HG02943 (cell line): ENCODE results near the gene RAD9A.

Source experiments
- ATAC-seq: cut with Tn5 transposase; IDR thresholded peaks from one replicate; pipeline ENCODE4 v1.9.1; 2021; ENCODE audit warnings: mild to moderate bottlenecking, low read depth, moderate library complexity; ENCODE audit not compliant: unreplicated experiment

Gene RAD9A

DNA sequence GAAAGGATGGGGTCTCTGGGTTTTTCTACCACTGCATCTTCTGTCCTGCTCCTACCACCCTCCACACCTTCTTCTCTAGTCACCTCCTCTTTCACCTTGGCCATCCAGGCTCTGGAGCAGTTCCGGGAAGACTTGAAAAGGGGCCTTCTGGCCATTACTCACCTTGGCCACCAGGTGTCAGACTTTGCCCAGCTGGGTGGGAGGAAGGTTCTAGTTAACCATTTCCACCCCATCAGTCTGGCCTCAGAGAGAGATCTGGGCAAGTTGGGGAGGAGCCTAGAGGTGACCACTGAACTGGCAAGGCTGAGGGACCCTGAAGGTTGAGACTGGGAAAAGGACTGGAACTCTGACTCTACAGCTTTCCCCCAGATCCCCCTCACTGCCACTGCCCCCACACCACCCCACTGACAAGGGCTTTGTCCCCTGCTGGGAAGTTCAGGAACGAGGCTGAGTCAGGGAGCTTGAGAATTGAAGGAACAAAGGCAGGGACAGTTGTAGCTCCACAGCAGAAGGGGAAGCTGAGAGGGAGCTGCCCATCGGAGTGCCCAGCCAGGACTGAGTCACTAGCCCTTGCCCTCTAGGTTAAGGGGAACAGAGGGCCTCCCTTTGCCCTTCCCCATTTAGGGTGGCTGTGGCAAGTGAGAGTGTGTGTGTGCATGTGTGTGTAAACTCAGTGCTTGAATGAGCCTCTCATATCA lies 34.8 kb upstream of the RAD9A start:
- ATAC-seq = no peak

GRCh38 chr11:67357831-67358670 lies 33.7 kb upstream of the RAD9A start:
- no peak for ATAC-seq

DNA sequence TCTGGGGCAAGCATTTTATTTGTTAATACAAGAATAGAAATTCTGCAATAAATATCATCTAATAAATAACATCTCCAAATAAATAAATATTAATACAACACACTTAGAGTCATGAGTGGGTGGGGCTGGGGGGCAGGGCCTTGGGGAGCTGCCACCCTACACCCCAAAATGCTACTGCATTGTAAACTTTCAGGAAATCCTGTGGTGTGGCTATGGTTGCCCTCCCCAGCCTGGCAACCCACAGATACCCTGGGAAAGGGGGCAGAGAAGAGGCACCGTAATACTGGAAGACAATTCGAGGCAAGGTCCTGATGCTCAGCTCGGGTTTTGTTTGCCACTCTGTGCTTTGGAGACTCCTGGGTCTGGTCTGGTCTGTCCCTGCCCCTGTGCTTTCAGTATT lies 27.6 kb upstream of the RAD9A start:
- ATAC-seq = no peak

DNA sequence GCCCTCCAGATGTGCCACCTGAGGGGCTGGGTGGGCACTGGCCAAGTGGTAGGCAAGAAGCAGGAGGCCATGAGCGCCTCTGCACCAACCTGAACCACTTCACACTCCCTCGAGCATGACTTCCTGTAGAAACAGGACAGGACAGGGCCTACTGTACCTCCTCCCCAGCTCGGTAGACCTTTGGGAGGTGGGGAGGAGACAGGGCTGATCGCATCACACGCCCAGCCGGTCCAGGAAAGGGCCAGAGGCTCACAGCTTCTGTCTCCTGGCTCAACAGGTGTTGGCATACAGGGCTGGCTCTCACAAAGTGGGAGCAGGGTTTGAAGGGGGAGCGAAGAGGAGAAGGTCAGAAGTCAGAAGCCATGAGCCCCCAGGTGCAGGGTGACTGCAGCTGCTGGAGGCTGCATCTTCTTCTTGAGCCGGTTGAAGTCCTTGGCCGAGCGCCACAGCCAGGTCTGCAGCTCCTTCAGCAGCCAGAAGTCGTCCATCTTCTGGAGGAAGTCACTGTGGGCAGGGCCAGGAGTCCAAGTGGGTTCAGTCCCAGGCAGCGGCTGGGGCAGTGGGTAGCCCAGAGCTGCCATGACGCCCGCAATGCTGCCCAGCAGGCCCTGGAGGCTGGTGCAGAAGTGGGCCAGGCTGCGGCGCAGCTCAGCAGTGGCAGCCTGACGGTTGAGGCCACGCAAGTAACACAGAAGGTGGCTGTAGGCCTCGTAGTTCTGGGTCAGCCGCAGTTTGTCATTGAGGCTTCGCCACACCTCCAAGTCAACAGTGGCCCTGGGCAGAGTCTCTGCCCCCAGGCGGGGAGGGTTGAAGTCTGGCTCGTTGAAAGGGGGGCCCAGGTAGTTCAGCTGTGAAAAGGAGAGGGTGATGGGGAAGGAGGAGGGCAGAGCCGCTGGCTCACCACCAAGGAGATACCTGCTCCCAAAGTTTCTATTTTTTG lies 26.7 kb upstream of the RAD9A start:
- ATAC-seq = no peak

GRCh38 chr11:67365736-67366444 lies 25.9 kb upstream of the RAD9A start:
- ATAC-seq = no peak

GRCh38 chr11:67366546-67366945 lies 25.2 kb upstream of the RAD9A start:
- no peak for ATAC-seq

DNA sequence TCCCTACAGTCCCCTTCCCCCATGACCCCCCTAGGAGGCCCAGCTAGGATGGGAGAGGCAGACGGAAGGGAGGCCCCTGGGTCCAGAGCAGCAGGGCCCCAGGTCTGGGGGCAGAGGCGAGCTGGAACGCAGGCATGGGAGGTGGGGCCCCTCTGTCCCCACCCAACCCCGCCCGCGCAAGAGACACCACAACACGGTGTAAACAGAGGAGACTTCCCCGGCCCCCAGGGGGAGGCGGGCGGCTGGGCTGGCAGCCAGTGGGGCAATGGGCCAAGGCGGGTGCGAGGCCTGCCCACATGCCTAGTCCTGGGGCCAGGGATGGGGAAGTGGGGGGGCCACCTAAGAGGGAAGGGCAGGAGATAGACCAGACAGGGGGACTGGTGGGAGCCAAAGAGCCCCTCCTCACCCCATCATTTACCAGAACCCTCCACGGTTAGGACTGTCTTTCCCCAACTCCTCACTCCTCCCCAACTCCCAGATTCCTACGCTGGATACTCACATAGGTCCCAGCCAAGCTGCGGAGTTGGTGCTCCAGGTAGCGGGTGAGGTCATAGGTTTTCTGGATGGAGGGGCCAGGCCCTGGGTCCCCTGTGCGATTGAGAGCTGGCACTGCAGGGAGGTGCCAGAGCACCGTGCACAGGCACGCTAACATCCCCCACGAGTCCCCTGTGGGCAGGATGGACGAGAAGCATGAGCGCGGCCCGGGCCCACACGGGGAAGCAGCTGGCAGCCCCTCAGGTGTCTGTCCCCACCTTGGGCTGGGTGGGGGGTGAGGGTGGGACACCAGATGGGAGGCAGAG lies 24.6 kb upstream of the RAD9A start:
- no peak for ATAC-seq

- no peak for ATAC-seq
These were observed 24.0 kb upstream of the RAD9A start for GRCh38 chr11:67367761-67368227.

- ATAC-seq = no peak
These were observed 23.2 kb upstream of the RAD9A start for GRCh38 chr11:67368621-67369020.

- ATAC-seq = no peak
These were observed 22.5 kb upstream of the RAD9A start for GRCh38 chr11:67369275-67369674.

DNA sequence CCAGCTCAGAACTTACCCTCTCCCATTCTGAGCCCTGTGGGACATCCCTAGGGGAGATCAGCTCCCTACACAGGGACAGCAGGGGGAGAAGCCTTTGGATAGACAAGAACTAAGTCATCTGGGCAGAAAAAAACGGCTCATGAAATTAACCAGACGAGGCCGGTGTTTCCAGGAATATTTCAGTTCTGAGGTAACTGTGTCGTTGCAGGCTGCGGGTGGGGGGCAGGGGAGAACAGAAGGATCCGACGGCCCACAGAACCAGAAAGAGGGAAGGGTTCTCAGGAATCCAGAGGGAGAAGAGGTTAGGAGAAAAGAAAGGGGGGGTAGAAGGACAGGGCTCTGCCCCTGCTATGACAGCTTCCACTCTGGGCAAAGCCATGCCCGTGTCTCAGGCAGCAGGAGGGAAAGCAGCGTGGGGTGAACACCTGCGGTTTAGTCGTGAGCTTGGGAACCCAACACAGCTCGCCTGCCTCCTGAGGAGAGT lies 21.9 kb upstream of the RAD9A start:
- no peak for ATAC-seq

DNA sequence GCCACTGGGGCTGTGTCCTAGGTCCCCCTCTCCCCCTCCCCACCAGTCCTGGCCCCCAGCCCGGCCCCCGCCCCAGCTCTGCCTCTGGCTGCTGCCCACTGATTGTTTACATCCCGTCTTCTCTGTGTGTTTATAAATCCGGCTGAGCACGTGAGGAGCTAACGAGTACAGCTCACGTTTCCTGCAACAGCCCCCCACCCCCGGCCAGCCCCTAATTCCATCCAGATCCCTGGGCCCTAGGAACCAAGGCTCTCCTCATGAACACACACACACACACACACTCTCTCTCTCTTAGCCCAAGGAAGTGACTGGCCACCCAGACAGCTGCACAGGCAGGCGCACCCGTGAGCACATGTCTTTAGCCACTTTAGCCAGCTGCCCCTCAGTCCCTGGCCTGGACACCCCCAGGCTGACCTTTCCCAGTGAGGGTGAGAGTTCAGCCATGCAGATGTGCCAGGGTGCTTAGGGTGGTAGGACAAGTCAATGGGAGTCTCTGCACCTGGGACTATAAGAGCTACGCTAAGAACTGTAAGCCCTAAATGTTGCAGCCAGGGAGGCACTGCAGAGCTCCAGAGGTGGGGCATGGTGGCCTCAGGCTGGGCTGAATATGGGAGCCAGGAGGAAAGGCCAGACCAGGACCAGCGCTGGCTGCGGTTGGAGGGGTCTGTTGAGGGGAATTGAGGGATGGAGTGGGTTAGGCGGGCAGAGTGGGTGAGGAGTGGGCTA lies 21.3 kb upstream of the RAD9A start:
- no peak for ATAC-seq

DNA sequence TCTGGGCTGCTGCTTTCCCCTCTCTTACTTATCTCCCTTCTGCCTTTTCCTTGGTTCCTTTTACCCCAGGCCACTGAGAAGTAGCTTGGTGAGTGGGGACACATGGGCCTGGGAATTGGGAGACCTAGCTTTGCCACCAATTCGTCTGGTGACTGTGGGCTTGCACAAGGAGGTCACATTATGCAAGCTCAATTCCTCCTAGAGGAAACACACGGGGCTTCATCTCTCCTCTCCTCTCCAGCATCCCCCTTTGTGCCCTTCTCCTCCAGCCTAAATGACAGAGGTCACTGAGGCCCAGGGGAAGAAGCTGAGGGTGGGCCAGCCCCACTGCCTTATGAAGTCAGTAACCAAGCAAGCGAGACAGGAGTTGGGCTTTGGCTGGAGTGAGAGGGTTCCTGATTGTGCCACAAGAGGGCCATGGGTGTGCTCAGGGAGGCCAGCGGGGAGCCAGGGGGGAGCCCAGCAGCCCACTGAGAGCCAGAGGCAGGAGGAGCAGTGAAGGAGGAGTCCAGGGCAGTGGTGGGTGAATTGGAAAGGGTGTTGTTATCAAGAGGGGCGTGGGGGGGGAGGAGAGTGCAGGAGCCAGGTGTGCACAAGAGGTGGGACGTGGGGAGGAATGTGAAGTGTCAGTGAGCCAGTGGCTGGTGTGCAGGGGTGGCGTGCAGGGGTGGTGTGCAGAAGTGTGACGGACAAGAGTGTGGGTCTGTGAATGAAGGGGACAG lies 20.4 kb upstream of the RAD9A start:
- no peak for ATAC-seq

- no peak for ATAC-seq
These were observed 19.9 kb upstream of the RAD9A start for GRCh38 chr11:67371911-67372320.

- ATAC-seq = no peak
These were observed 19.3 kb upstream of the RAD9A start for GRCh38 chr11:67372321-67372992.

- no peak for ATAC-seq
These were observed 18.7 kb upstream of the RAD9A start, which contains the start of gene CLCF1 for GRCh38 chr11:67372993-67373647. TSS of gene CLCF1 (minus strand) at chr11:67373598. CDS start at chr11:67373539, 59 bp downstream.
